GM12865 (cell line): ENCODE measurements around the gene STMN3.
"Not testable (repeated sequence)": the region's sequence is repeated elsewhere in the genome, so short reads cannot be mapped to it uniquely, and the experiment has no call there.

Source experiments
- DNase-seq: peaks from one replicate; pipeline ENCODE4 v3.0.0; 2010; ENCODE audit warnings: low read depth
- H3K4me3 ChIP-seq: 2 replicates; pipeline ENCODE4 v1.5.1; 2011; ENCODE audit warnings: mild to moderate bottlenecking, low read depth, low read length, control low read depth
- CTCF ChIP-seq: IDR thresholded peaks from 2 replicates; pipeline ENCODE4 v1.5.1; 2011; ENCODE audit warnings: low read length, control low read depth, low read depth, inconsistent platforms; ENCODE audit not compliant: insufficient read depth; ENCODE audit errors: missing control alignments

Gene STMN3

GRCh38 chr20:63652192-63652980 lies 838 bp downstream of the STMN3 start:
- no peak overlapping the region for H3K4me3 ChIP-seq
- DNase-seq: no peak
- TF ChIP-seq CTCF: no peak

GRCh38 chr20:63651942-63652191 lies 1.4 kb downstream of the STMN3 start:
- H3K4me3 ChIP-seq: no peak overlapping the region
- DNase-seq: no peak
- TF ChIP-seq CTCF: no peak

GRCh38 chr20:63650486-63650885 lies 2.7 kb downstream of the STMN3 start:
- H3K4me3 ChIP-seq, DNase-seq: not testable (repeated sequence)

GRCh38 chr20:63648895-63649589 lies 4.2 kb downstream of the STMN3 start:
- H3K4me3 ChIP-seq: no peak overlapping the region
- no peak for DNase-seq
- no peak for TF ChIP-seq CTCF

GRCh38 chr20:63648190-63648589 lies 5.0 kb downstream of the STMN3 start:
- no peak for DNase-seq
- H3K4me3 ChIP-seq: no peak overlapping the region
- TF ChIP-seq CTCF: no peak

- TF ChIP-seq CTCF: no peak
These were observed 8.0 kb downstream of the STMN3 start for GRCh38 chr20:63645218-63645617.

GRCh38 chr20:63643946-63644345 lies 9.3 kb downstream of the STMN3 start:
- no peak for TF ChIP-seq CTCF
- DNase-seq: no peak
- no peak overlapping the region for H3K4me3 ChIP-seq

More at GRCh38 chr20:63645218-63645617, 8.0 kb downstream of the STMN3 start:
- DNase-seq: no peak
- H3K4me3 ChIP-seq: no peak overlapping the region
